Stimulated activated CD4-positive, alpha-beta T cell treated with anti-CD3 and anti-CD28 coated beads, Interleukin-1b, Interleukin-23, amount 100 ng/mL, for 24 hours (primary cell): ENCODE results near the gene FAM120B.
"Not testable (repeated sequence)": the region's sequence is repeated elsewhere in the genome, so short reads cannot be mapped to it uniquely, and the experiment has no call there.

Experiments used
- DNase-seq, 4 experiments: peaks; one replicate each; pipeline ENCODE4 v3.0.0-alpha.2; 2020; ENCODE audit warnings: low read depth in 4 of 4, low spot score in 1 of 4

The FAM120B gene

GRCh38 chr6:170298688-170299087, 7.9 kb upstream of the FAM120B start:
- DNase-seq: no peak

GRCh38 chr6:170301184-170301583, 5.4 kb upstream of the FAM120B start:
- no peak for DNase-seq

GRCh38 chr6:170305805-170306323, 694 bp upstream of the FAM120B start:
- DNase-seq: no peak

DNA sequence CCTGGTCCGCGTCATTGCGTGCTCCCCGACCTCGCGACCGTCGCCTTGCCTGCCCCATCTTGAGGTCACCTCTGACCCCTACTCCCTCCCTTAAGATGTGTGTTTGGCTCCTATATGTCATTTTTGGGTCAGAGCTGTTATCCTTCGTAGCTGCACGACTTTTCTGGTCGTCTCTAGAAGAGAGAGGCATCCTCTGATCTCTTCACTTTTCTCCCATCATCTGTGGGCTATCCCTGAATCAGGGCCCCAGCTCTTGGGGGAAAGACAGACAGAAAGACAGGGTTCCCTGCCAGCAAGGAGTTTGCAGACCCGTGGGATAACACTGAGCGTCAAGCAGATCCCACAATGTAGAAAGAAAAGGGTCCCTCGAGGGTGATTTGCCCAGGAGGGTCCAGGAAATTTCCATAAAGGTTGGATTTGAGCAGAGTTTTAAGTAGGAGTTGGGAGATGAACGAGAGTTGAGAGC, 555 bp downstream of the FAM120B start:
- no peak for DNase-seq

GRCh38 chr6:170308761-170309160, 2.2 kb downstream of the FAM120B start:
- no peak for DNase-seq

GRCh38 chr6:170311696-170312095, 5.1 kb downstream of the FAM120B start:
- DNase-seq: no peak

GRCh38 chr6:170312876-170313275, 6.3 kb downstream of the FAM120B start:
- DNase-seq: no peak

GRCh38 chr6:170313716-170314295, 7.2 kb downstream of the FAM120B start:
- no peak for DNase-seq

DNA sequence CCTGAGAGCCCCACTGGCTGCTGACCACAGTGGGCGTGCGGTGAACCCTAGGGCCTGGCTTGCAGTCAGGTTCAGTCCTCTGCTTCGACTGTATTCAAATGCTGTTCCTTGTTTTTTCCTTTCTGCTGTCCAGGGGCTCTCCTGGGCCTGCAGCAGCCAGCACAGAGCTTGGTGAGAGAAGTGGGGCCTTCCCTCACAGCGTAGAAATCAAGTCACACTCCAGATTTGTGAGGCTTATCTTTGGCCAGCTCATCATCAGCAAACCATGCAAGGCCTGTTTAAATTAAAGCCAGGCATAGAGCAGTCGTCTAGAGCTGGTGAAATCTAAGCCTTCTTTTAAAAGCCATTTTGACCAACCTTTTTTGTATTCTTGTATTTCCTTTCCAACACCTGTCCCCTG, 8.4 kb downstream of the FAM120B start:
- no peak for DNase-seq

DNA sequence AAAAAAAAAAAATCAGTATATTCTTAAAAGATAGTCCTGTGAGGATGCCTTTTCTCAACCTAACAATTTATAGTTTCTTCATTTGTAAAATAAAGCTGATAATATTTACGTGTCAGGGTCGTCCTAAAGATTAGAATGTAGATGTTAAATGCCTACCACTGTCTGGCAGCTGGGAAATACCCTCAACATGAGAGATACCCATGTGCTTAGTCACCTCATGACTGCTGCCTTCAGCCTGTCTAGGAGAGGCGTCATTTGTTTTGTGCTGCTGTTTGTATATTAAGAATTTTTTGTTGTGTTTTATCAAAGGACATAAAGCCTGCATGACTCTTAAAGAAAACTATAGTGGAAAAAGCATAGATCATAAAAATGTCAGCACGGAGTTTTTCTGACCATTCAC, 9.5 kb downstream of the FAM120B start:
- DNase-seq: no peak

DNA sequence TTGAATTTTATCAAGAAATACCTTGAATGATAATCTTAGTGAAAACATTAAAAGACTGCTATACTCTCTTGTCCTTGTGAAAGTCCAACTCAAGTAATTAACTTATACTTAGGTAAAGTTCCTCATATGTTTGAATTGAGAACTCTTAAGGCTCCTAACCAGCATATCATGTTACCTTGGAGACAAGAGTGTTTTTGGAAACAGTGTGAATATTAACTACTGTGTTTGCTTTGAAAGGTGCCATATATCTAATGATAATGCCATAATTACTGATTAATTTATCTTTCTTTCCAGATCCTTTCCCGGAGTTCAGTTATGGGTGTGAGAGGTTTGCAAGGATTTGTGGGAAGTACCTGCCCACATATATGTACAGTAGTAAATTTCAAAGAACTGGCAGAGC, 10.5 kb downstream of the FAM120B start:
- no peak for DNase-seq

DNA sequence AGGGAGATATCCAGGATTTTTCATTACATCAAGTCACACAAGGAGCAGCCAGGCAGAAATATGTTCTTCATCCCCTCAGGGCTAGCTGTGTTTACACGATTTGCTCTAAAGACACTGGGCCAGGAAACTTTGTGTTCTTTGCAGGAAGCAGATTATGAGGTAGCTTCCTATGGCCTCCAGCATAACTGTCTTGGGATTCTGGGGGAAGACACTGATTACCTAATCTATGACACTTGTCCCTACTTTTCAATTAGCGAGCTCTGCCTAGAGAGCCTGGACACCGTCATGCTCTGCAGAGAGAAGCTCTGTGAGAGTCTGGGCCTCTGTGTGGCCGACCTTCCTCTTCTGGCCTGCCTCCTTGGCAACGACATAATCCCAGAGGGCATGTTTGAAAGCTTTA, 11.2 kb downstream of the FAM120B start:
- DNase-seq: no peak

- no peak for DNase-seq
Observed at GRCh38 chr6:170329321-170329720, 22.8 kb downstream of the FAM120B start.

DNA sequence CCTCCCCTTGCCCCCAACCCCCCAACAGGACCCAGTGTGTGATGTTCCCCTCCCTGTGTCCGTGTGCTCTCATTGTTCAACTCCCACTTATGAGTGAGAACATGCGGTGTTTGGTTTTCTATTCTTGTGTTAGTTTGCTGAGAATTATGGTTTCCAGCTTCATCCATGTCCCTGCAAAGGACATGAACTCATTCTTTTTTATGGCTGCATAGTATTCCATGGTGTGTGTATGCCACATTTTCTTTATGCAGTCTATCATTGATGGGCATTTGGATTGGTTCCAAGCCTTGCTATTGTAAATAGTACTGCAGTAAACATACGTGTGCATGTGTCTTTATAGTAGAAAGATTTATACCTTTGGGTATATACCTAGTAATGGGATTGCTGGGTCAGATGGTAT, 28.6 kb downstream of the FAM120B start:
- DNase-seq: not testable (repeated sequence)

DNA sequence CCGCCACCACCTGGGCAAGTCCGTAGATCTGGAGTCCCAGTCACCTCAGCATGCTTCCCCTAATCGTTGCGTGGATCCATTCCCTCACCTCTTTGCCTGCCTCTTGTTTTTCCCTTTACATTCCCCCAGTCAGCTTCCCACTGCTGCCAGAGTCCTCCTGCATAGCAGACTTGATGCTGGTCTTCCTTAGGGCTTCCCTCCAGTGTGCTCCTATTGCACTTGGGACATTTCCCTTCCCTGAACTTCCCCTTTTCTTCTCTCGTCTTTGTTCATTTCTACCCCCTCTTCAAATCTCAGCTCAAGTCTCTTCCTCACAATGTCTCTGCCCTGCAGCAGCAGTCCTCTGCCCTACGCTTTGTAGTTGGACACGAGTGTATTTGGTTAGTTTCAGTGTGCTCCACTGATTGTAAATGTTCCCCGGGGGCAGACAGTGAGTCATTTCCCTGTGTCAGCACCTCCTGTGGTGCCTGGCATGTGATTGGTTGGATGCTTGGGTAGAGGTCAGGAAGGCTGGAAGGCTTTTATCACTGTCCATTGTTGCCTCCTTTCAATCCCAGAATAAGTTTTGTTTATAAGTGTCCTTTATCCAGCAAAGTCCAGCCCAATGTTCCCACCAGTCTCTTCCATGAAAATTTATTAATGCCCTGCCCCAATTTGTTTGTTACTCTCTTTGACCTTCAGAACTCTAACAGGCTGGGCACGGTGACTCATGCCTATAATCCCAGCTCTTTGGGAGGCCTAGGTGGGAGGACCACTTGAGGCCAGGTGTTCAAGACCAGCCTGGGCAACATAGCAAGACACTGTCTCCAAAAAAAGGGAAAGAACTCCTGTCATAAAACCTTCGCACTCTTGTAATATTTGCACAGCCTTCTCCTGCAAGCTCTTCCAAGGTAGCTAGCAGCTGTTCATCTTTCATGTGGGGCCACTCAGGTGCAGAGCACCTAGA, 38.3 kb downstream of the FAM120B start:
- DNase-seq: no peak

DNA sequence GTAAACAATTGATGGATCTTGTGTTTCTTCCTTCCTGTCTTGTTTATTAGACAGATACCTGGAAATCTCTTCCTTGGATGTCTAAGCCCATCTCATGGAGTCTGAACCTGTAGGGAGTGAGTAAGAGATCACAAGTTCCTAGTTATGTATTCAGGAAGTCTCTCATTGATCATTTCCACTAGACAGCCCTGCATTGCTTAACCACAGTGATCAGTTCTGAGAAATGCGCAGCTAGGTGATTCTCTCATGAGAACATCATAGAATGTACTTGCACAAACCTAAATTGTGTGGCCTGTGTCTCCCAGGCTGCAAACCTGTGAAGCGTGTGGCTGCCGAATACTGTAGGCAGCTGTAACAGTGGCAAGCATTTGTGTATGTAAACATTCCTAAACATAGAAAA, 39.1 kb downstream of the FAM120B start:
- no peak for DNase-seq

DNA sequence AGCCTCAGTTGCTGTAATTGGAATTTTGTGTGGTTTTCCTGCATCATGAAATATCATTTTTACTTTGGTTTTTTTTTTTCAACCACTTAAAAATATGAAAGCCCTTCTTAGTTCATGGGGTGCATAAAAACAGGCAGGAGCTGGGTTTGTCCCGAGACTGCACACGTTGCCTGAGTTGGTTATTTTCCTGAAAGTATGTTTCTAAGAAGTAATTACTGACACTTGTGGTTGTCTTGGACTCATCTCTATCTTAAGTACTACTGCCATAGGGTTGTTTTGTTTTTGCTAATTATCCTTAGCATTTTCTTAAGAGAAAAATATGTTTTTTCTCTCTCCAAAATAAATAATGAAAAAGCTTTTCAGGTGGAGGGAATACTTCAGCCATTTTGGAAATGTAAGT, 40.1 kb downstream of the FAM120B start:
- no peak for DNase-seq

DNA sequence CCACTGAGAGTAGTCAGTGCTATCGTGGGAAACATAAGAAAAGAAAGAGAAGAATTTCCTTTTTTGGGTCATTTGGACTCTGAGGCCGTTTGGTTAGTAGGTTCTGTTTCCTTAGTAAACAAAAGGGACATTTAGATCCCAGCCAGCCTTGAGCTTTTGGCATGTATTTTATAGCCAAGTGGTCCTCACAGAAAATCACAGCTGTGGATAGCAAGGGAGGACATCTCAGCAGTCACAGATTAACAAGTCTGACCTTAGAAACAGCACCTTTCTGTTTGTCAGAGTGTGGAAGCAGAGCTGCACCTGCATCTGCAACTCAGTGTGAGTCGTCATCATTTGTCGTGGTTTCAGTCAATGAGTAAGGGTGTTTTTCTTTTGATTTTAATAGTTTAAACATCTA, 40.5 kb downstream of the FAM120B start:
- no peak for DNase-seq

DNA sequence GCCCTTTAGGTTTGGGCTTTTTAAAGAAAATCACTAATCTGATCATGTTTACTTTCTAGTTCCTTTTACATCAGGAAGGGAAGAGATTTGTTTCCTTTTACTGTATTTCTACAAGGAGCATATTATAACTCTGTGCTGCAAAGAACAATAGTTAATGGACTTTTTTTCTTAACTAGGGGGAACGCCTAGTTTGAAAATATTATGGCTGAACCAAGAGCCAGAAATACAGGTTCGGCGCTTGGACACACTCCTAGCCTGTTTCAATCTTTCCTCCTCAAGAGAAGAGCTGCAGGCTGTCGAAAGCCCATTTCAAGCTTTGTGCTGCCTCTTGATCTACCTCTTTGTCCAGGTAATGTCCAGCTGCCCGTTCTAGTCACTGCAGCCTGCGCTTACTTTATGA, 41.4 kb downstream of the FAM120B start:
- no peak for DNase-seq

- not testable (repeated sequence) for DNase-seq
Observed at GRCh38 chr6:170351456-170351855, 44.9 kb downstream of the FAM120B start.

DNA sequence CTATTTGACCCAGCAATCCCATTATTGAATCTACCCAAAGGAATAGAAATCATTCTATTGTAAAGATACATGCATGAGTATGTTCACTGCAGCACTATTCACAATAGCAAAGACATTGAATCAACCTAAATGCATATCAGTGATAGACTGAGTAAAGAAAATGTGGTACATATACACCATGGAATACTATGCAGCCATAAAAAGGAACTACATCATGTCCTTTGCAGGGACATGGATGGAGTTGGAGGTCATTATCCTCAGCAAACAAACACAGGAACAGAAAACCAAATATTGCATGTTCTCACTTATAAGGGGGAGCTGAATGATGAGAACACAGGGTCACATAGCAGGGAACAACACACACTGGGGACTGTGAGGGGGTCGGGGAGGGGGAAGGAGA, 48.6 kb downstream of the FAM120B start:
- DNase-seq: not testable (repeated sequence)

DNA sequence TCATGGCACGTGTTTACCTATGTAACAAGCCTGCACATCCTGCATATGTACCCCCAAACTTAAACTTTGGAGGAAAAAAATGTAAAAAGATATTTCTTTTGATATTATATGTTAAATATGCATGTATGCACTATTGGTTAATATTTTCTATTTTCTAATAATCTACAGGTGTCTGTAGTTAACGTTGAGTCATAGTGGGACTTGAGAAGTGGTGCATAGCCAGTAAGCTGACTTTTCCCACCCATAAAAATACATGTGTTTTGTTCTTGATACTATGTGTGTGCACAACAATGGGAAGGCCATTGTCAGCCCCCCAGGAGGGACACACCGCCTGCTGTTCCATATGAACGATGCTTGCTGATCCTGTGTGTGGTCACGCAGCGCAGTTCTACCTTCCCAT, 49.1 kb downstream of the FAM120B start:
- DNase-seq: no peak
